Vagina (tissue), 2 donors: ENCODE results near the gene MAOB.

ENCODE experiments used
- POLR2AphosphoS5 ChIP-seq, 2 donors: sonication (generic); formaldehyde crosslinking; IDR thresholded peaks; one replicate each; pipeline ENCODE4 v1.9.0; 2017; ENCODE audit warnings: antibody characterized with exemption in 2 of 2, mild to moderate bottlenecking in 2 of 2, low read depth in 1 of 2; ENCODE audit not compliant: insufficient read depth in 1 of 2
- TF ChIP-seq, protein P1 (sequence below), 3 experiments: fragments of 450-650 bp in 2 of 3; fragments of 200-600 bp in 1 of 3; sonication (generic) in 1 of 3; IDR thresholded peaks; one replicate each; pipeline ENCODE4 v1.5.1; 2017 to 2019; ENCODE audit warnings: antibody characterized with exemption in 3 of 3, mild to moderate bottlenecking in 2 of 3, moderate library complexity in 2 of 3

DNA sequence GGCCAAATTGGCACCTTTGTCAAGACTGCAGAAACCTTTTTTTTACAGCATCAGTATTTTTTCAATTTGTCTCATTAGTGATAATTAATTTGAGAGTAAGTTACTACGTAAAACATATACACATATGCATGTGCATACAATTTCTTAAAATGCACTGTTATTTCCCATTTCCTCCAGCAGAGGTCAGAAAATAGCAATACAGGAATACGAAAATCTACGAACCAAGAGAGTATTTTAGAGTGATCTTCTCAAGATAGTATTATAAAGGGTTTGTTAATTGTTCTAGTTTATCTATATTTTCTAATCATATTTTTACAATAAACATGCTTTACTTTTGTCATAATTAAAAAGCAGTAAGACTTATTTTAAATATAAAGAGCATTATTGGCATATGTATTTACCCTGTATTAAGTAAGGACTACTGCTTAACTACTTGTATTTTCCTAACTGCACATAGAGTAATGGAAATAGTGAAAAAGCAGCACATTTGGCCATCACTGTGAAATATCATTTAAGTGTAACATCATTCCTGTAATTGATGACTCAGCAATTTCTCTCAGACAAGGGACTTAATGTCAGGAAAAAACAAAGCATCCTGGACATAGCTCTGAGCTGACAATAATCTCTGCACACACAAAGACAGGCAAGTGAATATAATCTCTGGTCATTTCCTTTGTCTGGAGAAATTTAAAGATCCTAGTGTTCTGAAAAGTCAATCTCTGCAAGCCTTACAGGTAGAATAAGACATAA lies 45.6 kb downstream of the MAOB start:
- TF ChIP-seq, protein P1, sequence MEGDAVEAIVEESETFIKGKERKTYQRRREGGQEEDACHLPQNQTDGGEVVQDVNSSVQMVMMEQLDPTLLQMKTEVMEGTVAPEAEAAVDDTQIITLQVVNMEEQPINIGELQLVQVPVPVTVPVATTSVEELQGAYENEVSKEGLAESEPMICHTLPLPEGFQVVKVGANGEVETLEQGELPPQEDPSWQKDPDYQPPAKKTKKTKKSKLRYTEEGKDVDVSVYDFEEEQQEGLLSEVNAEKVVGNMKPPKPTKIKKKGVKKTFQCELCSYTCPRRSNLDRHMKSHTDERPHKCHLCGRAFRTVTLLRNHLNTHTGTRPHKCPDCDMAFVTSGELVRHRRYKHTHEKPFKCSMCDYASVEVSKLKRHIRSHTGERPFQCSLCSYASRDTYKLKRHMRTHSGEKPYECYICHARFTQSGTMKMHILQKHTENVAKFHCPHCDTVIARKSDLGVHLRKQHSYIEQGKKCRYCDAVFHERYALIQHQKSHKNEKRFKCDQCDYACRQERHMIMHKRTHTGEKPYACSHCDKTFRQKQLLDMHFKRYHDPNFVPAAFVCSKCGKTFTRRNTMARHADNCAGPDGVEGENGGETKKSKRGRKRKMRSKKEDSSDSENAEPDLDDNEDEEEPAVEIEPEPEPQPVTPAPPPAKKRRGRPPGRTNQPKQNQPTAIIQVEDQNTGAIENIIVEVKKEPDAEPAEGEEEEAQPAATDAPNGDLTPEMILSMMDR (IDR thresholded peaks at IDR 0.05), result peak; percentile 19 to 62 (median 44)
- no peak for TF ChIP-seq POLR2AphosphoS5 (IDR thresholded peaks at IDR 0.05; ENCODE audit: insufficient read depth in 1 of 2, low read depth in 1 of 2)
